Mucosa of descending colon (tissue), 3 donors: ENCODE data around the gene SKIL. TPM values are rescaled to one million over a fixed set of nuclear protein-coding genes. Genes with fewer than 3 reads are reported as not detected.

Source experiments
- ATAC-seq: fragments of 200-7000 bp; cut with Tn5 transposase; one replicate; pipeline ENCODE4 v1.9.1; 2020; ENCODE audit warnings: mild to moderate bottlenecking, moderate library complexity
- DNase-seq, 3 donors: peaks; one replicate each; pipeline ENCODE4 v3.0.0-alpha.2; 2020
- H3K36me3 ChIP-seq: fragments of 200-600 bp; one replicate; pipeline ENCODE4 v1.8.0; 2021; ENCODE audit warnings: low read depth, mild to moderate bottlenecking
- H3K4me1 ChIP-seq: fragments of 200-600 bp; one replicate; pipeline ENCODE4 v1.8.0; 2021; ENCODE audit warnings: low read depth, mild to moderate bottlenecking
- H3K4me3 ChIP-seq: fragments of 200-600 bp; one replicate; pipeline ENCODE4 v1.8.0; 2021; ENCODE audit warnings: mild to moderate bottlenecking
- H3K9me3 ChIP-seq: fragments of 200-600 bp; one replicate; pipeline ENCODE4 v1.8.0; 2021; ENCODE audit warnings: mild to moderate bottlenecking
- CTCF ChIP-seq: fragments of 200-600 bp; IDR thresholded peaks from one replicate; pipeline ENCODE4 v1.8.0; 2022; ENCODE audit warnings: antibody characterized with exemption, mild to moderate bottlenecking
- intact Hi-C, 2 donors: fragments of 100-400 bp; cut with DNase I in 1 of 2; cut with micrococcal nuclease in 1 of 2; formaldehyde crosslinking; loops; one replicate each; pipeline versions ENCODE4 v1.11.0 to v1.11.1; 2022; cut with DNase I, micrococcal nuclease
- total RNA-seq, 3 donors: library from RNA; stranded (reverse); fragmentation: NEBNext Ultra II Directional in 2 of 3; extraction: Animal tissue kit (Norgen Biotek cat#: 25700) in 2 of 3; gene quantifications; one replicate each; pipeline versions ENCODE4 v1.2.1 to v1.2.4, GENCODE V29; 2021 to 2023
- donor health status: DM: no; HTN: no; CAD: no; lungs with moderate emphysema.
- donor health status: DM: no; HTN: no; CAD: no.
- donor health status: DM: no; HTN: yes; CAD: no.

The SKIL gene
- total RNA-seq, 3 donors from 2014 or later = 41.9 to 51.3 (median 49.5) TPM

DNA sequence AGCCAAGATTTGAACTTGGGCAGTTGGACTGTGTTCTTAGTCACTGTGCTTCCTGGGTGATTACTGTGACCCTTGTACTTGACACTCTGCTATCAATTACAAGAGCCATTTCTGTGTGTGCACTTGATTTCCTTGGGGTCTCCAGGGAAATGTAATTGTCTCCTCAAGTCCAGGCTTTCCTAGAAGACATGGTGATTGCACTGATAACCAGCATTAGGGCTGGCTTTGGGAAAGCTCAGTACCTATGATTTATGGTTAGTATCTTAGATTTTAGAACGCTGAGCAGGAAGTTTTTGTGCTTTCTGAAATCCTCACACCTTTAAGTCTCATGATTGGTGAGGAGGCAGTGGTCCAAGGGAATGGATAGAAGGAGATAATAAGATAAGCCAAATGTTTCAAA lies 59.6 kb downstream of the SKIL start:
- no peaks in the 10 kb centered on the region for H3K9me3 ChIP-seq
- no peak for TF ChIP-seq CTCF
- peaks cover 18% of the 10 kb centered on the region for H3K4me1 ChIP-seq
- no peaks in the 10 kb centered on the region for H3K36me3 ChIP-seq
- DNase-seq = no peak
- no peak overlapping the region for H3K4me3 ChIP-seq
- intact Hi-C loops = loop anchor here in 1 of 2 donors (5.0 to 10.0 kb wide), 2 partner anchors 275 to 398 kb away; no protein-coding TSS in a partner anchor
- no peak for ATAC-seq

- H3K4me1 ChIP-seq = peaks cover 18% of the 10 kb centered on the region
- TF ChIP-seq CTCF = no peak
- H3K36me3 ChIP-seq = no peaks in the 10 kb centered on the region
- DNase-seq (peak in 1 of 3 donors; percentile 15), ATAC-seq (peak; percentile 57)
- H3K9me3 ChIP-seq = no peaks in the 10 kb centered on the region
- intact Hi-C loops = loop anchor here in 1 of 2 donors (5.0 to 10.0 kb wide), 2 partner anchors 274 to 396 kb away; no protein-coding TSS in a partner anchor
- no peak within 1 kb of the TSS for H3K4me3 ChIP-seq
Measured at GRCh38 chr3:170418422-170419398, 61.2 kb downstream of the SKIL start, which contains the start of gene CLDN11. Gene CLDN11, plus strand, starts transcription at chr3:170418868. Its CDS starts 199 bp downstream, at chr3:170419067.

- peaks cover 18% of the 10 kb centered on the region for H3K4me1 ChIP-seq
- peak; percentile 28 for ATAC-seq
- H3K36me3 ChIP-seq = no peaks in the 10 kb centered on the region
- H3K4me3 ChIP-seq = no peak overlapping the region
- no peak for DNase-seq
- intact Hi-C loops = loop anchor here in 1 of 2 donors (5.0 to 10.0 kb wide), 2 partner anchors 273 to 395 kb away; no protein-coding TSS in a partner anchor
- TF ChIP-seq CTCF = no peak
- no peaks in the 10 kb centered on the region for H3K9me3 ChIP-seq
Measured at GRCh38 chr3:170419557-170420087, 62.1 kb downstream of the SKIL start.

DNA sequence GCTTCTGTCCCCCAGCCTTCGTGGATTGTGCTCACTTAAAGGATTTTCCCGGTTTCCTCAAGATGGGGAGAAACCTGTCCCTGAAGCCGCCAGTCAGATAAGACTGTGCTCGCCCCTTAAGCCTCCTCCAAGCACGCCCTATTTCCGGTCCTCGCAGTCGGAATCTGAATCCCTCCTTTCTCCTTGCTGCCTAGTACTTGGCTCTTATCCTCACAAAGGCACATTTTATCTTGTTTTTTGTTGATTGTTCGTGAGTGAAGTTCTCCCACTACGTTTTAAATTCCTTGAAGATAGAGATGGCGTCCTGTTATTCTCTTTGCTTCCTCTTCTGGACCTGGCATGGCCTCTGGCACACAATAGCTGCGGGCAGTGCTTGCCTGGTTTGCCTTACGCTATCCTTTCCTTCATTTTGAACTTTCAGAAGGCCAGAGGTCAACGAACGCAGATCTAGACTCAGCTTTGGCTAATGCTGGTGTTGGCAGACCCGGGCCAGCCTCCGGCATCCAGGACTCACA lies 62.8 kb downstream of the SKIL start:
- Histone ChIP-seq H3K4me3 (no peak overlapping the region), H3K4me1 (peaks cover 18% of the 10 kb centered on the region), H3K9me3 (no peaks in the 10 kb centered on the region), H3K36me3 (no peaks in the 10 kb centered on the region)
- TF ChIP-seq CTCF = no peak
- intact Hi-C loops = no loop called here
- ATAC-seq (no peak), DNase-seq (no peak)

DNA sequence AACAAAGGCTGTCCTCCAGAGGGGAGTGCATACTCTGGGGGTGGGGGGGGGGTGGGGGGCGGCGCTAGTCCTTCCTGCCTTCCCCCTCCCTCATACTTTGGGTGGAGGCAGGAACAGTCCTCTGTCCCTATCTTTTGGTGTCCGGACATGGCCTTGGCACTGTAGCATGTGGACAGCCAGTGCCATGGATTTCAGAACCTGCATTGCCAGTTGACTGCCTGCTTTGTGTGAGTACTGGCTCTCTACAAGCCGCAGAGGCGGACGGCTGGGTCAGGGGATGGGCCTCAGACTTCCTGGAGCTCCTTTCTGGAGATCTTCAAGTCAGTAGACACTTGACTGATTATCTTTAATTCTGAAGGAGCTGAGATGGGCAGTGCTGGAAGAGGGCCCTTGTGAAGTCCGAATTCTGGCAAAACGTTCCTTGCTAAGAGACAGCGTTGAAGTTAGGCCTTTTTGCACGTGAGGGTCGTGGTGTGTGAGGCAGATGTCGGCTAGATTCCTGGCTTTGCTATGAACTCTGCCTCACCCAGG lies 63.7 kb downstream of the SKIL start:
- intact Hi-C loops = no loop called here
- Histone ChIP-seq H3K9me3 (no peaks in the 10 kb centered on the region), H3K4me3 (no peak overlapping the region), H3K36me3 (no peaks in the 10 kb centered on the region), H3K4me1 (peaks cover 18% of the 10 kb centered on the region)
- DNase-seq = no peak
- no peak for ATAC-seq
- TF ChIP-seq CTCF = no peak
